H1 (cell line): ENCODE results near the gene POLR3E. TPM values are rescaled to one million over a fixed set of nuclear protein-coding genes. Genes with fewer than 3 reads are reported as not detected.

Experiments used
- CTCF ChIA-PET: fragments of 300-600 bp; sonication (Branson Sonifier 250); formaldehyde crosslinking; loops from one replicate; lab custom pipeline; 2021; ENCODE audit not compliant: partially characterized antibody; lab: Charles Lee
- POLR2A ChIA-PET: fragments of 300-600 bp; sonication (Branson Sonifier 250); formaldehyde crosslinking; loops from one replicate; lab custom pipeline; 2021; ENCODE audit warnings: inconsistent platforms; ENCODE audit not compliant: partially characterized antibody; lab: Charles Lee
- DNase-seq, 2 experiments: peaks; one replicate each; pipeline versions ENCODE4 v3.0.0 to v3.0.0-alpha.2; 2010 to 2022; ENCODE audit warnings: low spot score in 2 of 2, low read depth in 1 of 2, mixed read lengths in 1 of 2
- FAIRE-seq: peaks from 2 replicates; lab custom pipeline; 2011; peaks lifted over from hg19 to GRCh38; lab: Jason Lieb, UNC
- H2AFZ ChIP-seq: 2 replicates; pipeline ENCODE4 v1.8.1; 2012; ENCODE audit warnings: low read length, inconsistent platforms
- H2AK5ac ChIP-seq: 2 replicates; pipeline ENCODE4 v1.6.1; 2013; ENCODE audit warnings: low read depth, low read length
- H2BK120ac ChIP-seq: replicated peaks from 2 replicates; pipeline ENCODE3; 2013; ENCODE audit warnings: low read depth, low read length, inconsistent platforms
- H2BK12ac ChIP-seq: 2 replicates; pipeline ENCODE4 v1.6.1; 2013; ENCODE audit warnings: low read depth, low read length
- H2BK15ac ChIP-seq: 2 replicates; pipeline ENCODE4 v1.6.1; 2013; ENCODE audit warnings: low read length
- H2BK20ac ChIP-seq: 2 replicates; pipeline ENCODE4 v1.6.1; 2013; ENCODE audit warnings: low read length
- H2BK5ac ChIP-seq: 2 replicates; pipeline ENCODE4 v1.6.1; 2013; ENCODE audit warnings: low read depth, low read length
- H3K14ac ChIP-seq: 2 replicates; pipeline ENCODE4 v1.6.1; 2013; ENCODE audit warnings: inconsistent platforms; ENCODE audit not compliant: insufficient read length
- H3K18ac ChIP-seq: 2 replicates; pipeline ENCODE4 v1.6.1; 2013; ENCODE audit warnings: low read length; ENCODE audit errors: extremely low read depth
- H3K23ac ChIP-seq: 2 replicates; pipeline ENCODE4 v1.6.1; 2013; ENCODE audit warnings: inconsistent platforms; ENCODE audit not compliant: insufficient read length
- H3K23me2 ChIP-seq: 2 replicates; pipeline ENCODE4 v1.6.1; 2013; ENCODE audit warnings: low read depth, low read length
- H3K27ac ChIP-seq: 2 replicates; pipeline ENCODE4 v1.6.1; 2011; ENCODE audit warnings: low read depth, low read length, inconsistent platforms
- H3K27me3 ChIP-seq, 4 experiments: replicated peaks in 1 of 4; 1 replicate in 1 of 4; 2 replicates in 3 of 4; pipeline versions ENCODE4 v1.6.1 to v1.8.1; 2011 to 2013; ENCODE audit warnings: low read length in 3 of 4, mild to moderate bottlenecking in 3 of 4, inconsistent platforms in 2 of 4, mixed read lengths in 2 of 4, moderate library complexity in 1 of 4; ENCODE audit not compliant: control insufficient read depth in 3 of 4, insufficient read depth in 3 of 4; ENCODE audit errors: extremely low read depth in 1 of 4
- H3K36me3 ChIP-seq, 4 experiments: 2 replicates each; pipeline versions ENCODE4 v1.6.1 to v1.8.1; 2011 to 2013; ENCODE audit warnings: mild to moderate bottlenecking in 4 of 4, low read length in 3 of 4, moderate library complexity in 2 of 4, control low read depth in 1 of 4, inconsistent platforms in 1 of 4; ENCODE audit not compliant: insufficient read depth in 4 of 4, control insufficient read depth in 2 of 4
- H3K4ac ChIP-seq: replicated peaks from 2 replicates; pipeline ENCODE3; 2013; ENCODE audit warnings: low read length, low read depth, mixed read lengths, inconsistent platforms; ENCODE audit not compliant: insufficient read length
- H3K4me1 ChIP-seq, 4 experiments: replicated peaks in 1 of 4; 1 replicate in 1 of 4; 2 replicates in 3 of 4; pipeline versions ENCODE4 v1.6.1 to v1.8.1; 2011 to 2013; ENCODE audit warnings: low read length in 3 of 4, inconsistent platforms in 2 of 4, mixed read lengths in 1 of 4; ENCODE audit not compliant: insufficient read depth in 4 of 4, control insufficient read depth in 3 of 4
- H3K4me2 ChIP-seq, 2 experiments: 2 replicates each; pipeline versions ENCODE4 v1.6.1 to v1.8.1; 2011 to 2013; ENCODE audit warnings: low read depth in 2 of 2, low read length in 2 of 2, control low read depth in 1 of 2, inconsistent platforms in 1 of 2, mild to moderate bottlenecking in 1 of 2; ENCODE audit not compliant: insufficient read depth in 1 of 2
- H3K4me3 ChIP-seq, 4 experiments: fragments of 200-600, 300-600 bp in 1 of 4; sonication (generic), shearing (Covaris generic), sonication (Bioruptor Twin) in 1 of 4; 2 replicates each; pipeline versions ENCODE4 v1.5.1 to v1.8.1; 2011 to 2016; ENCODE audit warnings: low read length in 4 of 4, low read depth in 3 of 4, control low read depth in 2 of 4, inconsistent platforms in 2 of 4, mild to moderate bottlenecking in 2 of 4, mixed read lengths in 1 of 4, moderate library complexity in 1 of 4; ENCODE audit not compliant: insufficient read depth in 2 of 4; ENCODE audit errors: extremely low read depth in 1 of 4
- H3K56ac ChIP-seq: replicated peaks from 2 replicates; pipeline ENCODE3; 2013; ENCODE audit warnings: low read depth, mild to moderate bottlenecking, mixed read lengths, low read length, inconsistent platforms; ENCODE audit not compliant: insufficient read length
- H3K79me1 ChIP-seq: 2 replicates; pipeline ENCODE4 v1.6.1; 2013; ENCODE audit warnings: low read depth, low read length, control low read depth
- H3K79me2 ChIP-seq, 2 experiments: 2 replicates each; pipeline versions ENCODE4 v1.6.1 to v1.8.1; 2012 to 2013; ENCODE audit warnings: low read length in 2 of 2, mild to moderate bottlenecking in 2 of 2, inconsistent platforms in 1 of 2; ENCODE audit not compliant: insufficient read depth in 2 of 2, control insufficient read depth in 1 of 2
- H3K9ac ChIP-seq, 4 experiments: replicated peaks in 1 of 4; 1 replicate in 1 of 4; 2 replicates in 3 of 4; pipeline versions ENCODE4 v1.6.1 to v1.8.1; 2011 to 2013; ENCODE audit warnings: low read depth in 3 of 4, low read length in 3 of 4, control low read depth in 2 of 4, mild to moderate bottlenecking in 2 of 4, moderate library complexity in 2 of 4, inconsistent platforms in 1 of 4; ENCODE audit errors: extremely low read depth in 1 of 4
- H3K9me3 ChIP-seq, 2 experiments: 2 replicates each; pipeline versions ENCODE4 v1.6.1 to v1.8.1; 2012 to 2013; ENCODE audit warnings: mild to moderate bottlenecking in 2 of 2, moderate library complexity in 2 of 2, control low read depth in 1 of 2, inconsistent platforms in 1 of 2, low read depth in 1 of 2, low read length in 1 of 2, mixed read lengths in 1 of 2; ENCODE audit not compliant: insufficient read depth in 2 of 2
- H4K20me1 ChIP-seq, 2 experiments: replicated peaks in 1 of 2; 2 replicates each; pipeline versions ENCODE3 to v1.8.1; 2011 to 2013; ENCODE audit warnings: inconsistent platforms in 2 of 2, low read length in 2 of 2, mild to moderate bottlenecking in 1 of 2; ENCODE audit not compliant: insufficient read depth in 2 of 2, control insufficient read depth in 1 of 2
- H4K5ac ChIP-seq: 2 replicates; pipeline ENCODE4 v1.6.1; 2013; ENCODE audit warnings: low read length, low read depth, mixed read lengths, inconsistent platforms; ENCODE audit not compliant: insufficient read length
- H4K8ac ChIP-seq: 2 replicates; pipeline ENCODE4 v1.8.0; 2013; ENCODE audit warnings: mild to moderate bottlenecking, moderate library complexity, low read length, inconsistent platforms; ENCODE audit not compliant: insufficient read depth; ENCODE audit errors: extremely low read depth
- H4K91ac ChIP-seq: replicated peaks from 2 replicates; pipeline ENCODE3; 2013; ENCODE audit warnings: low read length, mixed read lengths, inconsistent platforms; ENCODE audit not compliant: insufficient read length
- CREB1 ChIP-seq: IDR thresholded peaks from 2 replicates; pipeline ENCODE4 v1.6.1; 2012; ENCODE audit warnings: inconsistent platforms
- HDAC6 ChIP-seq: IDR thresholded peaks from one replicate; pipeline ENCODE4 v1.7.1; 2012; ENCODE audit warnings: low read depth, mild to moderate bottlenecking, inconsistent platforms, low read length, moderate library complexity
- KDM5A ChIP-seq: fragments of 200-600 bp; IDR thresholded peaks from 2 replicates; pipeline ENCODE4 v1.7.1; 2012; ENCODE audit warnings: mild to moderate bottlenecking, low read length, inconsistent platforms, mixed read lengths
- MAFK ChIP-seq: IDR thresholded peaks from 2 replicates; pipeline ENCODE4 v1.6.1; 2012; ENCODE audit warnings: low read depth, mild to moderate bottlenecking, improper control_type of control experiment, low read length
- RAD21 ChIP-seq, 2 experiments: IDR thresholded peaks in 1 of 2; conservative IDR thresholded peaks in 1 of 2; 2 replicates each; pipeline ENCODE4 v1.6.1; 2011; ENCODE audit warnings: low read depth in 2 of 2, low read length in 2 of 2, improper control_type of control experiment in 1 of 2, inconsistent platforms in 1 of 2, mild to moderate bottlenecking in 1 of 2, moderate library complexity in 1 of 2
- TAF1 ChIP-seq: IDR thresholded peaks from 2 replicates; pipeline ENCODE4 v1.6.1; 2011; ENCODE audit warnings: mild to moderate bottlenecking, low read depth, low read length
- WGBS, 2 experiments: shearing (Covaris generic) in 1 of 2; methylation state at CpG; one replicate each; pipeline versions ENCODE4 v1.1.6 to v1.1.7; 2013 to 2015; ENCODE audit warnings: low lambda C conversion rate in 2 of 2, mixed read lengths in 2 of 2, inconsistent platforms in 1 of 2, low coverage in 1 of 2, missing lambda C conversion rate in 1 of 2; ENCODE audit not compliant: insufficient replicate concordance in 2 of 2, insufficient coverage in 1 of 2, insufficient read length in 1 of 2; ENCODE audit errors: extremely low coverage in 1 of 2, missing lambda C conversion rate in 1 of 2; 5-methylcytosine and 5-hydroxymethylcytosine counted together
- polyA plus RNA-seq, 7 experiments: library from polyadenylated mRNA; depleted of rRNA in 3 of 7; stranded (reverse) in 5 of 7; unstranded in 2 of 7; fragments of >200 nt in 5 of 7; fragments of 200-250 nt in 2 of 7; gene quantifications; 1 replicate in 5 of 7; 2 replicates in 1 of 7; 4 replicates in 1 of 7; pipeline versions ENCODE4 v1.2.1 to v1.2.3, GENCODE V29; 2011 to 2013; ENCODE audit warnings: missing spikeins in 2 of 7, mixed read lengths in 2 of 7
- total RNA-seq: library from RNA; stranded (reverse); fragmentation: NEBNext Ultra II Directional; extraction: Animal tissue kit (Norgen Biotek cat#: 25700); gene quantifications from 2 replicates; pipeline ENCODE4 v1.2.1, GENCODE V29; 2021
- TF ChIP-seq, protein P1 (sequence below): IDR thresholded peaks from 2 replicates; pipeline ENCODE4 v1.6.1; 2012; ENCODE audit warnings: low read length, inconsistent platforms

POLR3E gene
- total and polyA plus RNA-seq, 2 of the 8 experiments (the other 6 are each of a cell fraction or from before 2014, with no cell fraction given) = 96.5 to 125 TPM

DNA sequence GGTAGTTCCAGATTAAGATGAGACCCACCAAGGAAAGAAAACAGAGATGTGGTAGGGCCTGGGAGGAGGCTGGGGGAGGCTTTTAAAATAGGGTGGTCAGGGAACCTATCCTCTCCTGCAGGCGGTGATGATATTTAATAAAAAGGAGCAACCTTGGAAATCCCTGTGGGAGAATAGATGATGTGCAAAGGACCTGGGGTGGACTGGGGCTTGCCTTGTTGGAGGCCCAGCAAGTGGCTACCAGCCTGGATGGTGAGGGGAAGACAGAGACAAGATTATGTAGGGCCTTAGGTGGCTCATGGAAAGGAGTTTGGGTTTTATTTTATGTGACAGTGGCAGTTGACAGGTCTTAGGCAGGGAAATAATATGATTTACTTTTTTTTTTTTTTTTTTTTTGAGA lies 1.8 kb downstream of the POLR3E start:
- ChIA-PET POLR2A (interaction anchor here (0.5 to 3.5 kb wide), 12 partner anchors 10 to 1251 kb away, joined by 3 to 18 read pairs (median 4); partner anchors contain the start of gene EEF2K), CTCF (interaction anchor here (1.0 to 4.1 kb wide), 8 partner anchors 9 to 101 kb away, joined by 3 to 42 read pairs (median 6); no protein-coding TSS in a partner anchor)
- no peak overlapping the region for H2BK20ac ChIP-seq
- H3K79me2 ChIP-seq = peaks cover 7 to 59% of the 10 kb centered on the region in 2 experiments; a peak in 2 of 4 replicates
- H3K4me3 ChIP-seq = peak overlapping the region in 1 of 4 experiments; percentile 91; a peak in 1 of 8 replicates
- H3K9ac ChIP-seq = no peak overlapping the region
- H3K4me2 ChIP-seq = peak overlapping the region in 1 of 2 experiments; percentile 81; a peak in 1 of 4 replicates
- peaks cover 12% of the 10 kb centered on the region; the same call in 1 of the 2 replicates for H3K79me1 ChIP-seq
- H2BK15ac ChIP-seq = no peak overlapping the region
- DNase-seq (no peak), FAIRE-seq (no peak)
- H3K14ac ChIP-seq = no peak overlapping the region
- no peak overlapping the region for H3K4ac ChIP-seq
- no peak overlapping the region for H2AK5ac ChIP-seq
- no peak overlapping the region for H3K23ac ChIP-seq
- H2AFZ ChIP-seq = no peak overlapping the region
- H3K4me1 ChIP-seq = no peaks in the 10 kb centered on the region; a peak in 1 of 7 replicates
- no peak overlapping the region for H4K8ac ChIP-seq
- no peak overlapping the region for H2BK120ac ChIP-seq
- no peak overlapping the region for H2BK5ac ChIP-seq
- no peaks in the 10 kb centered on the region for H3K9me3 ChIP-seq
- no peak overlapping the region for H3K18ac ChIP-seq
- WGBS, 2 experiments = 80% methylated on average over 1 of the region's 1 CpG; no CpG with 5 or more reads in 1 of the 2 experiments
- H3K56ac ChIP-seq = no peak overlapping the region
- H4K5ac ChIP-seq = no peak overlapping the region
- peaks cover 13 to 29% of the 10 kb centered on the region in 2 experiments for H4K20me1 ChIP-seq
- peaks cover 5% of the 10 kb centered on the region; the same call in 1 of the 2 replicates for H3K23me2 ChIP-seq
- H3K27me3 ChIP-seq = no peaks in the 10 kb centered on the region
- no peak overlapping the region for H3K27ac ChIP-seq
- no peak overlapping the region for H2BK12ac ChIP-seq
- H3K36me3 ChIP-seq = peaks cover 0 to 13% (median 8%) of the 10 kb centered on the region in 4 experiments; a peak in 5 of 8 replicates
- H4K91ac ChIP-seq = no peak overlapping the region
- TF ChIP-seq, protein P1, sequence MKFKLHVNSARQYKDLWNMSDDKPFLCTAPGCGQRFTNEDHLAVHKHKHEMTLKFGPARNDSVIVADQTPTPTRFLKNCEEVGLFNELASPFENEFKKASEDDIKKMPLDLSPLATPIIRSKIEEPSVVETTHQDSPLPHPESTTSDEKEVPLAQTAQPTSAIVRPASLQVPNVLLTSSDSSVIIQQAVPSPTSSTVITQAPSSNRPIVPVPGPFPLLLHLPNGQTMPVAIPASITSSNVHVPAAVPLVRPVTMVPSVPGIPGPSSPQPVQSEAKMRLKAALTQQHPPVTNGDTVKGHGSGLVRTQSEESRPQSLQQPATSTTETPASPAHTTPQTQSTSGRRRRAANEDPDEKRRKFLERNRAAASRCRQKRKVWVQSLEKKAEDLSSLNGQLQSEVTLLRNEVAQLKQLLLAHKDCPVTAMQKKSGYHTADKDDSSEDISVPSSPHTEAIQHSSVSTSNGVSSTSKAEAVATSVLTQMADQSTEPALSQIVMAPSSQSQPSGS = no peak
- no peak for TF ChIP-seq RAD21 (IDR thresholded peaks at IDR 0.05 in 1 of 2, conservative IDR thresholded peaks at IDR 0.05 in 1 of 2; ENCODE audit: low read depth in 2 of 2, low read length in 2 of 2)
- no peak for TF ChIP-seq CREB1
- no peak for TF ChIP-seq MAFK
- TF ChIP-seq KDM5A = no peak
- no peak for TF ChIP-seq TAF1
- no peak for TF ChIP-seq HDAC6
